Measurements from ENCODE around the gene BTG1.

BTG1 gene

GRCh38 chr12:92132288-92132687, 13.4 kb downstream of the BTG1 start:
- no peak for DNase-seq

GRCh38 chr12:92130999-92131398, 14.6 kb downstream of the BTG1 start:
- no peak for DNase-seq

- no peak for DNase-seq
Observed at GRCh38 chr12:92129609-92130008, 16.0 kb downstream of the BTG1 start.

GRCh38 chr12:92128612-92129011, 17.0 kb downstream of the BTG1 start:
- no peak for DNase-seq

GRCh38 chr12:92124689-92125029, 21.0 kb downstream of the BTG1 start:
- no peak for DNase-seq

- no peak for DNase-seq
Observed at GRCh38 chr12:92123780-92124688, 21.6 kb downstream of the BTG1 start.

- DNase-seq, result no peak
Observed at GRCh38 chr12:92122941-92123779, 22.5 kb downstream of the BTG1 start.

GRCh38 chr12:92121826-92122225, 23.8 kb downstream of the BTG1 start:
- DNase-seq, result no peak

GRCh38 chr12:92118826-92119536, 26.7 kb downstream of the BTG1 start:
- DNase-seq, result no peak

- no peak for DNase-seq
Observed at GRCh38 chr12:92114834-92115233, 30.8 kb downstream of the BTG1 start.

GRCh38 chr12:92111256-92111655, 34.4 kb downstream of the BTG1 start:
- DNase-seq, result no peak

GRCh38 chr12:92110083-92110640, 35.5 kb downstream of the BTG1 start:
- no peak for DNase-seq

GRCh38 chr12:92109613-92110012, 36.0 kb downstream of the BTG1 start:
- no peak for DNase-seq

- no peak for DNase-seq
Observed at GRCh38 chr12:92108651-92109050, 37.0 kb downstream of the BTG1 start.

- DNase-seq, result no peak
Observed at GRCh38 chr12:92107621-92108131, 38.0 kb downstream of the BTG1 start.

- DNase-seq, result no peak
Observed at GRCh38 chr12:92107094-92107493, 38.6 kb downstream of the BTG1 start.

- DNase-seq, result no peak
Observed at GRCh38 chr12:92105676-92106075, 40.0 kb downstream of the BTG1 start.

- DNase-seq, result no peak
Observed at GRCh38 chr12:92105110-92105509, 40.5 kb downstream of the BTG1 start.

GRCh38 chr12:92102606-92103005, 43.0 kb downstream of the BTG1 start:
- DNase-seq, result no peak

- no peak for DNase-seq
Observed at GRCh38 chr12:92098594-92099380, 46.9 kb downstream of the BTG1 start.

GRCh38 chr12:92096346-92097136, 49.1 kb downstream of the BTG1 start:
- DNase-seq, result no peak
